HG03025 (cell line): ENCODE results near the gene SP9.

Experiments used
- ATAC-seq: cut with Tn5 transposase; IDR thresholded peaks from one replicate; pipeline ENCODE4 v1.9.1; 2021; ENCODE audit warnings: mild to moderate bottlenecking, moderate library complexity; ENCODE audit not compliant: unreplicated experiment, low FRiP score

Gene SP9

DNA sequence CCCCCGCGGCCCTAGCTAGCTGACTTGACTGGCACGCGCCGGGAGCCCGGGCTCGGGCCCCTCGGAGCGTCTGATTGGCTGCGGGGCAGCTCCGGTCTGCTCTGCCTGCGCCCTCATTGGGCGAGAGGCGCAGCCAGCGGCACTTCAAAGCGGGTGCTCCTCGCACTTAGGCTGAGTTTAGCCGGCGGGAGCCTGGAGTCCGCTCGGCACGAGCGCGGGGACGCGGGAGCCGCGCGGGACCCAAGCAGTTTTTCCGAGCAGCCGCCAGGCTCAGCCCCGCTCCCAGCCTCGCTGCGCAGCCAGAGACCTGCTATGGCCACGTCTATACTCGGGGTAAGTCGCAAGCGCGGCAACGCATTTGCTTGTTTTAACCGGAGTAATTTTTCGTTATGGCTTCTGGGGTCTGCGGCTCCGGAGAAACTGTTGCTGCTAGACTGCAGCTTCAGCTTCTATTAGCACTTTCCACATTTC lies at the start of gene SP9:
TSS of gene SP9 (plus strand) at position 174 of the 471 bp plus-strand sequence. CDS start at position 313, 139 bp downstream.
- no peak for ATAC-seq

DNA sequence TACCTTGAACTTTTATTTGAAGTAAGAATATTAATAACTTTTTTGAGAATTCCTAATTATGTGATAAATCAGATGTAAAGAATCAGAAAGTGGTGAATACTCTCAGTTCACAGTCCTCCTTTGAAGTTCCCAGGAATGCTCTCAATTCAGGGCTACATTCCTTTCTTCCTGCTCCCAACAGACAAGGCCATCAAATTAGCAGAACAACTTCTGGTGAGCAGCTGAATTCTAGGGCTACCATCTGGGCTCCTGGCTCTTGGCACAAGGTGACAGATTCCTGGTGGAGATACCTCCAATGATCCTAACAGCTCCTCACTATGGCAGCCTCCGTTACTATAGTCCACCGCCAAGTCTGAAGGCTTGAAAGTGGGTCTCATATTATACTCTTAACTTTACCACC lies 48.6 kb upstream of the SP9 start:
- no peak for ATAC-seq

DNA sequence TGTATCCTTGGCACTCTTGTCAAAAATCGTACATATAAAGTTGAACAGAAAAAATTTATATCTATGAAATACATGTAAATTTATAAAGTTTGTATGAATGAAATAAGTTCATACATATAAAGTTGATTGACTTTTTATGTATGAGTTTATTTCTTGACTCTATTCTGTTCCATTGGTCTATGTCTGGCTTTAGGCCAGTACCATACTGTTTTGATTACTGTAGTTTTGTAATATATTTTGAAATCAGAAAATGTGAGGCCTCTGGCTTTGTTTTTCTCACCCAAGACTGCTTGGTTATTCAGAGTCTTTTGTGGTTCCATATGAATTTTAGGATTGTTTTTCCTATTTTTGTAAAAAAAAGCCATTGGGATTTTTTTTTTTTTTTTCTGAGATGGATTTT lies 41.8 kb upstream of the SP9 start:
- no peak for ATAC-seq

DNA sequence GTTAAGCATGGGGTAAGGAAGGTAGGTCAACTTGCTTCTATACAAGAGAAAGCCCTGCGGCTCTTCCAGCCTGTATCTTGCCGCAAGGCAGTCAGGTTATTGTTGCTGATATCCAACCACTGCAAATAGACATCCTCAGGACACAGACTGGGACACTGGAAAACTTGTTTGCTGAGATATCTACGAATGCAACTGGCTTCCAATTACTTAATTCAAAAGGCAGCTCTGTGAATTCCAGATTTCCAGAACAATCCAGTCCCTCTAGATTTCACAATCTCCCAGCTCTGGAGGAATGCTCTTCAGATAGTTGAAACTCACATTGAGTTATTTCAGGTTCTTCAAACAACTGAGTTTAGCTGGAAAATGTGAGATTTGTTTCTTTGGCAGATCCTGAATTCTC lies 34.6 kb upstream of the SP9 start:
- no peak for ATAC-seq

DNA sequence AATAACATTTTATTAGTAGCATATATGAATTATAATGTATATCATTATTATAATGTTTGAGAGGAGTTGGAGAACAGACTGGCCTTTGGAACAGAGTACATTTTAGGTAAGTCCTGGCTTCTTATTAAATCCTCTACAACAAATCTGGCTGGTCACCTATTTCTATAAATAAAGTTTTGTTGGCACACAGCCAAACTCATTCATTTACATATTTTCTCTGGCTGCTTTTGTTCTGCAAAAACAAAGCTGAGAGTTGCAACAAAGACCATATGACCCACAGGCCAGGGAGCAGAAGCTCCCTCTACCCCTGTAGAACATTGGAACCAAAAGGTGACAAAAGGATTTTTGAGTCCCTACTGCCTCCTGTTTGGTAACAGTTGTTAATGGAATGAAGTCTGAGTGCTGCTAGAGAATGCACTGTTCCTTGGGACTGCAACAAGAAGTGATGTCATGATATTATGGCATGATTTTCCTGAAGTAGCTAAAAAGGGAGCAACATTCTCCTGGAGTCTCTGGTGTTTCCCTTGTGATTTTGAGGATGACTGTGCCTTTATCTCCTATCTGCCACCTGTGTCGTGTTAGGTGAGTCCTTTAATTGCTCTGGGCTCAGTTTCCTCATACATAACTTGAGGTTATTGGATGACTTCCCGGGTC lies 22.0 kb upstream of the SP9 start:
- no peak for ATAC-seq

DNA sequence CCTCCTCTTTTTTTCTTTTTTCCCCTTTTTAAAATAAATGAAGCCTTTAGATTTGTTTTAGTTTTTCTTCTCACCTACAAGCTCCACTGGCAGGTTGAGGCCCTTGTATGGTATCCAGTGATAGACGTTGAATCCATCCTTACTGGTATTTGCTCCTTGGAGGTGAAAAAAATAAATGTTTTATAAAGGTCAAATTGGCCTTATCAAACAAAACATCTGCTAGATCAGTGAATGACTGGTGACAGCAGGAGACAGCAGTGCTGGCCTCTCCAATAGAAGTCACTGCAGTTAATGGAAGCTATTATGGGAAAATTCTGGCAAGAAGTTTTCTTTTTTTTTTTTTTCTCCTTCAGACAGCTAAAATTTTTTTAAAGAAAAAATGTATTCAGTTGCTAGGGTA lies 12.6 kb upstream of the SP9 start:
- ATAC-seq: no peak

DNA sequence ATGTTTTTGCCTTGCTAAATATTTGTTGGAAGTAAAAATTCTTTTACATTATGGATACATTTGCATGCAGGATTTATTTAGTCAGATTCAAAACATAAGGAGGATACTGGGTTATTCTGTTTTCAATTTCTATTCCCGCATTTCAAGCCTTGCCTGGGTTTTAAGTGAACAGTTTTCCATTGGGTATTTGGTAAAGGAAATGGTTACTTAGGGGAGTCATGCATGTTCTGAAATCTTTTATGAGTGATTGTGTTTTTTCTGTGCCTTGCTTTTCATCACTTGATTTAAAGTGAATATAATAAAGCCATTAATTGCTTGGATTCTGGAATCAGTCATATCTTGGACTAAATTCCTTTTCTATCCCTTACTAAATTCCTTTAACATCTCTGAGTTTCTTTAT lies 12.0 kb upstream of the SP9 start:
- ATAC-seq: no peak

DNA sequence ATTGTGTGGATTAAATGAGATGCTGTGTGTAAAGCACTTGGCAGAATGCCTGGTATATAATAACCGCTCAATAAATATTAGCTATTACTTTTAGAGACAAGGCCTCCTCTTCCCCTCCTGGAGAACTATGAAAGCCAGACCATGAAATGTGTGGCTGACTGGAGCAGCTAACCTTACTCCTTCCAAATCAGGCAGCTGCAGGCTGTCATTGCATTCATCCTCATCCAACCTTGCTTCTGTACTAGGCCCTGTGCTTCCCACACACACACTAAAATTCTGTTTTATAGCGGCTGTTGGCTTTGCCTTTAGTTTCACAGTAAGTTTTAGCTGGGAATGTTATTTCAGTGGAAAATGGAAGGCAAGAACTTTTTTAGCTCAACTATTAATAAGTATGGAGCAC lies 10.2 kb upstream of the SP9 start:
- no peak for ATAC-seq

DNA sequence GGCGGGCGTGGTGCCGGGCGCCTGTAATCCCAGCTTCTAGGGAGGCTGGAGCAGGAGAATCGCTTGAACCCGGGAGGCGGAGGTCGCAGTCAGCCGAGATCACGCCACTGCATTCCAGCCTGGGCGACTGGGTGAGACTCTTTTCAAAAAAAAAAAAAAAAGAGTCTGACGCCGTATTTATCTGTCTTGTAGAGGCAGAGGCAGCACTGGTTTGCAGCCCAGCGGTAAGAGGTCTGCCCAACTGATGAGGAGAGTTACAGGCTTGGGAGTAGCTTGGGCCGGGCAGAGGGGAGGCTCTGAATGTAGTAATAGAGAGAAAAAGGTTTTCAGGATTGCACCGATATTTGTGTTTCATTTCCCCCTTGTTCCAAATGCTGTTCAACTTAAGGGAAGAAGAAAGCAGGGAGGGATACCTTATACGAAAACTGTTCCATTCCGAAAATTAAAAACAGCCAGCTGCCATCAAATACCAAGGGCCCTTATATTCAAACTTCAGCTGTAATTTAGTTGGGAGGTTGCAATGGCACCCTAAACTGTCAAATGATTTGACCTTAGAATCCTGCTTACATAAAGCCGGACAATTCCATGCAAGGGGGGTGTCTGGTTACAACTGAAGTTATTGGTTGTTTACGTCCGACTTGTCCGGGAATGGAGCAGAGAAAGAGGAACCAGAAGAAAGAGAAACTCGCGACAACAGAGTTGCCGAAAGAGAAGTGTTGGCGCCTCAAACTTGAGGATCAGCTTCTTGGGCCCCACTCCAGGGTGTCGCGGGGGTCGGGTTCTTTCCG lies 9.2 kb upstream of the SP9 start:
- no peak for ATAC-seq

DNA sequence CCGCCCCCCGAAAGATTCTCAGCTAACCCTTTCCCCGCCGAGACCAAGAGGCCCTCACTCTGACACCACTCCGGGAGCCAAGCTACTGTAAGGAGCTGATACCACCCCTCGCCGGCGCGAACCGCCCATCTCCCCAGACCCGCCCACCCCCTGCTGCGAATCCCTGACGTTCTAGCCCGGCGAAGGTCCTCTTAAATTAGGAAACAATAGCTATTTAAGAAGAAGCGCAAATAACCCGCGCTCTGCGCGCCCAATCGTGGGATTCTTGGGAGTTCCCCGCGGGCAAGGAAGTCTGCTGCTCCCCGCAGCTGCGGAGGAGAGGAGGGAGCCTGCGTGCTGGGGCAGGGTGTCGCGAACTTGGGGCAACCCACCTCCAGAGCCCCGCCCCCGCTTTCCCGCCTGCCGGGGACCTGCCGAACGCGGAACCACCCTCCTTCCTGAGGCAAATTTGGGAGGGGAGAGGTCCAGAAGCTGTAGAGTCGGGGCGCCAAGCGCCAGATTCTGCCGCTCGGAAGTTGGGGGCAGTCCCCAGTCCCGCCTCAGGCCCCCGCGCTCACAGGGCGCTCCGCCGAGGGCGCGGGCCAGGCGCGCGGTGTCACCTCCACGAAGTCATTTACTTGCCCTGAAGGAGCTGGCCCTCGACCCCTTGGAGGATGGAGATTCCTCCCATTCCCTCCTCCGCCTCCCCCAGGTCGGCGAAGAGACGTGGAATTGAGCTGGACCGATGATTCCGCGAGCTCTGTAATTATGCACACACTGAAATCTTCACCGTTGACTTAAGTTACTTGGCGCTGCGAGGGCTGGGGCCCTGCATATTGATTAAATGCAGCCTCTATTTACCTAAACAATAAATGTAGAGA lies 8.4 kb upstream of the SP9 start:
- ATAC-seq: no peak

DNA sequence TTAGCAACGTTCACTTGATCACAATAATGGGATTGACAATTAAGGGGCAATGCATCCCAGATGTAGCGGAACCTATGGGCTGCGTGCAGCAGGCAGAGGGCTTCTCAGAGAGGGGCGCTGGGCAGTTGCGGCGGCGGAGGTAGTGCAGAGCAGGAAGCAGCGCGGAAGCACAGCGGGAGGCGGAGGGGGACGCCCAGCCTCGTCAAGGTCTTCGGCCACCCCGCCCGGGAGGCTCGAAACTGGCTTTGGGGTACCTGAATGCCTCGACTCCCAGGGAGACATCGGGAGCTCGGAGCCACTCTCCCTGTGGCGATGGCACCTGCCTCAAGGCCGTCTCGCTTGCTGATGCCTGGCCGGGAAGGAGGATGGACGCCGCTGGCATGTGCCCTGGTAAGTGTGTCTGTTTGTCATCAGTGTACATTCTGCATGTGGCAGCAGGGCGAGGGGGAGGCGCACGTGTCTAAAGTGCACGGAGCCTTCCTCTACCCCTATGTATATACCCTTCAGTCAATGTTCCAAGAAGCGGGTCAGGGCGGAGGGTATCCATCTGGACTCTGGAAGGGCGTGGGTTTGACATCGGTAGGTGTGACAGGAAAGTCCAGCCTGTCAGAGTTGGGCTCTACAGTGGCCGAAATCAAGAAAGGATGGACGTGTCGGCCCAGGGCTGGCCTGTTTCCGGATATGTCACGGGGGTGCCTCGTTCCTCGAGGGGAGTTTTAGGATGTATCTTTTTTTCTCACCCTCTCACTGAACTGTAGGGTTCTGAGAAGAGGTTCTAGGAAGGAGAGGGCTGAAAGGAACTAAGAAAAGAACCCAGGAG lies 7.5 kb upstream of the SP9 start:
- ATAC-seq: no peak

DNA sequence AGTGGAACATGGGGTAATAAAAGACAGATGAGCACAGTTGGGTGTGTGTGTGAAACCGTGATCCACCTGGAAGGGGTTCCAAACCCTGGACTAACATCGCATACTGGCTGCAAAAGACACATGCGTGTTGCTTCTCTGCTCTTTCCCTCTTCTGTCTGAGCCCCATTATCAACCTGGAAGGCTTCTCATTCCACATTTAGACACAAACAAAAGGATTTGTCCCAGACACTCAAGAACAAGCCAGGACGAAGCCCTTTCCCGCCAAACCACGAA lies 7.0 kb upstream of the SP9 start:
- no peak for ATAC-seq

DNA sequence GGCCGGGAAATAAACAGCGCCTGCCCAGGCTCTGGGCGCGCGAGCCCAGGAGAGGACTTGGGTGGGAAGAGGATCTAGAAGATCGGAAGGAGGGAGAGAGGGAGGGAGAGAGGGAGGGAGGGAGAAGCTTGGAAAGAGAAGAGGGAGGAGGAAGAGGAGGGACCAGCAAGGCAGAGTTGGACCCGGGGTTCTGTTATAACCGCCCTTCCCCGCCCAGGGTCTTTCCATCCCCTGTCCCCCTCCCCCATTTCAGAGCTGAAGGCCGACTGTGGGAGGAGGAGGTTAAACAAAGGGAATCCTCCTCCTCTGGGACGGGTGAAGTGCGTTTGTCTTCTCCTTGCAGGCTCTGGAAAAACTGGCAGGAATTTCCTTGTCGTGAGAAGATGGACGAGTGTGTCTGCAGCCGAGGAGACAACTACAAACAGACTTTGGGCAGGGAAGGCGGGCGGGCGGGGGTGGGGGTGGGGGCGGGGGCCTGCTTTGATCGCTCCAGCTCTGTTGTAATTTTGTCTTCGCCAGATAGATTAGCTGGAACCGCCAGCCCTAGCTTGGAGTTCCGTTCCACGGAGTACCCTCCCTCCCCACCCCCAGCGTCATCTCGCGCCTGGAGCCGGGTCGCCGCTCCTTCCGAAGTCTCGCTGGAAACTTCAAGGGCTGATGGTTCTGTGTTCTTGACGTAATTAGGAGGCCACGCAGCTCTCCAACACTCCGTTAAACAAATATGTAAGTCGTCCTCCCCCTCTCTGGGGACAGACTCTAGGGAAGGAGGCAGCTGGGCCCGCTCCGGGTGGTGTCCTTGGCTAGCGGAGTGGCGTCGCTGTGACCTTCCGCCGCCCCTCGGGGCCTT lies 6.4 kb upstream of the SP9 start:
- ATAC-seq: no peak

DNA sequence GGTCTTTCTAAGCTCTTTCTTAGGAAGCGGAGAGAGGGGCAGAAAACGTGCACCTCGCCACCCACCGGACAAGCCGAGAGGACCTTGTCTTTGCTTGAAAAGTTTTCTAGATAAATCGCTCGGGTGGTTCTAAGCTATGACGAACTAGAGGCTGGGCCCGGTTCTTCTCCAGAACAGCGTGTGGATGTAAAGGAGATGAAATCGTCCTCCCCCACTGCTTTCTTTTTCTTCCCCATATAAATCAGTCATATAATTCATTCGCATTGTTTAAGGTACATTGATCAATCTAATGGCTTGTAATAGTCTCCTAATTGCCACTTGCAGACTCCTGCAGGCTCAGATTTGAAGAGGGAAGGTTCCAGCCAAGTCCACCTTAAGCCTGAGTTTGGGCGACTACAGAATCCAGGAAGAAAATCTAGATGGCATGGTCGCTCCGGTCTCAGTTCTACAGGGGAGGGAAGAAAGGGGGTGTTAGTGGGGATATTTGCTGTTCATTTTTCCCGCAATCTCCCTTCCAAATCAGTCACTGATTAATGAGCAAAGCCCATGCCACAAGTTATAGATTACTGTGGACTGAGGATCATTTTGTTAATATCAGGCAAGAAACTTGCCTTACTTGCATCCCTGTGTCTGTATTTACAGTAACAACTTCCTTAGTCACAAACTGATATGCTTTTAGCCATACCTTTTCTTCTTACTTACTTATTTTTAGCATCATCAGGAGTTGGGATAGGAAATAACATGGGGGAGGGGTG lies 5.6 kb upstream of the SP9 start:
- ATAC-seq: no peak

DNA sequence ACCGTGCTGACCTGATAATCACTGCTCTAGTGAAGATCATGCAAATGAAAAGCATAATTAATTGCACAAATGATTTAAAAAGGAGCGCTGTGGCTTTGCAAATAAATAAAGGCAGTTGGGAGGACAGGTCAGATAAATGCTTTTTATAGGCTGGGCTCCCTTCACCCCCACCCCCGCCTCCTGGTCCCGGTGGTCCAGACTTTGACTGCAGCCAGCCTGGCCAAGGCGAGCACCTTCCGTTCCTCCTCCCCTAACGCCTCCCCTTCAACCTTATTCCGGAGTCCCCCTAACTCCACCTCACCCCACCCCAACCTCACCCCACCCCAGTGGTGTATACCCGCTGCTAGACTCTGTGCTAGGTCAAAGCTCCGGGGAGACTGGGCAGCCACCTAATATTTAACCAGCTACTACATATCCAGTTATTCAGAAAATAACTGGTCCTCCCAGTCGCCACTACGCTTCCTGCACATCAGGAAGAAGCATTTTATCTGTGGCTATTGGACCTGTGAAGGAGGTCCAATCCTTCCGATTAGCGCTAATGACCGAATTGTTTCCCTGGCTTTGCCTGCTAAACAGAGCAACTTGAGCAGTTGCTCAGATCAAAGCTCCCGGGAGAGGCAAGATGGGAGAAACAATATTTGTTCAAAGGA lies 3.7 kb upstream of the SP9 start:
- no peak for ATAC-seq

DNA sequence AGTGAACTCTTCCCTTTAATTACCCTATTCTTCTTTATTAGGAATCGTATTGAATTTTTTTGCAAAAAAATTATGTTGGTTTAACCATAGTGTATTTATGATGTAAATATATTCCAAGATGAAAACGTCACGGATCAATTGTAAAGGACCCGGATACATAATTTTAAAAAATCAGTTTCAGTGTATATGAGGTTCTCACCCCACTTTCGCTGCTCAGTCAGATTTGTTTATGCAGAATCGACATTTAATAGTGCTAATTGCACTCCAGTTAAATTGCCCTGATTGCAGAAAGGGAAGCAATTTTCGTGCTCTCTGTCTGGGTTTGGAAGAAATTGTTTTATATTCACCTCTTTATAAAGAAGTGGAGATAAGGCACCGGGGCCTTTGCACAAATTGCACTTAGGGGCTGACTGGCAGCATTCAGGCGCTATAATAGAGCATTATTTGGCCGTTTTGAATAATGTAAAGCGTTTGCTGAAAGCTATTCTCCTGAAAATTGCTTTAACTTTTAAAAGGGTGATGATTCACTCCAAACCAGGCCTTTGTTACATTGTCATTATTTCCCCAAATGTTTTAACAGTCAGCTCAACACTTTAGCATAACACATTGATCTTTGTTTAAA lies 3.0 kb upstream of the SP9 start:
- no peak for ATAC-seq

DNA sequence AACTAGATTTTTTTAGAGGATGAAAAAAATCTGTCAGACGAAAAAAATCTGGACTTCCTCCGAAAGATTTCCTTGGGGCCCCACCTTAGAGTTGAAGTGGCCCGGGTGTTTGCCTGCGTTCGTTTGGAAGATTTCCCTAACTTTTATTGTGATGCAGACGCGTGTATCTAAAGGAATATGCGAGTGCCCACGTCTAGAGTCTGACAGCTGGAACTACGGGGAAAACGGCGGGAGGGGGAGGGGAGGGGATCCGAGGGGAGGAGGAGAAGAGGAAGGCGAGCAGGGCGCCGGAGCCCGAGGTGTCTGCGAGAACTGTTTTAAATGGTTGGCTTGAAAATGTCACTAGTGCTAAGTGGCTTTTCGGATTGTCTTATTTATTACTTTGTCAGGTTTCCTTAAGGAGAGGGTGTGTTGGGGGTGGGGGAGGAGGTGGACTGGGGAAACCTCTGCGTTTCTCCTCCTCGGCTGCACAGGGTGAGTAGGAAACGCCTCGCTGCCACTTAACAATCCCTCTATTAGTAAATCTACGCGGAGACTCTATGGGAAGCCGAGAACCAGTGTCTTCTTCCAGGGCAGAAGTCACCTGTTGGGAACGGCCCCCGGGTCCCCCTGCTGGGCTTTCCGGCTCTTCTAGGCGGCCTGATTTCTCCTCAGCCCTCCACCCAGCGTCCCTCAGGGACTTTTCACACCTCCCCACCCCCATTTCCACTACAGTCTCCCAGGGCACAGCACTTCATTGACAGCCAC lies 2.4 kb upstream of the SP9 start:
- ATAC-seq: no peak

DNA sequence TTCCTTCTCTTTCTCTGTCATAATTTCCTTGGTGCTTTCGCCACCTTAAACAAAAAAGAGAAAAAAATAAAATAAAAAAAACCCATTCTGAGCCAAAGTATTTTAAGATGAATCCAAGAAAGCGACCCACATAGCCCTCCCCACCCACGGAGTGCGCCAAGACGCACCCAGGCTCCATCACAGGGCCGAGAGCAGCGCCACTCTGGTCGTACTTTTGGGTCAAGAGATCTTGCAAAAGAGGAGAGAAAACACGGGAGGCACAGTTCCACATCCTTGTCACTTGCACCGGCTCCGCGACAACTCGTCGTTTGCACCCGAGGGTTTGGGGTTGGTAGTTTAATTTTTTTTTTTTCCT lies 1.8 kb upstream of the SP9 start:
- ATAC-seq: no peak
